HL-60 (cell line): ENCODE measurements around the gene PITPNM3.

ENCODE experiments used
- DNase-seq, 2 experiments: peaks; one replicate each; pipeline ENCODE4 v3.0.0-alpha.2; 2010 to 2020; ENCODE audit warnings: low read depth in 1 of 2, low spot score in 1 of 2
- H3K27ac ChIP-seq: fragments of 250-450 bp; sonication (Bioruptor Pico); replicated peaks from 2 replicates; pipeline ENCODE4 v1.5.1; 2020; ENCODE audit warnings: mild to moderate bottlenecking, moderate library complexity
- H3K27me3 ChIP-seq: fragments of 250-450 bp; sonication (Bioruptor Pico); 2 replicates; pipeline ENCODE4 v1.5.1; 2021; ENCODE audit warnings: mild to moderate bottlenecking, moderate library complexity; ENCODE audit not compliant: insufficient read depth, poor library complexity, severe bottlenecking
- H3K4me3 ChIP-seq: replicated peaks from 2 replicates; pipeline ENCODE4 v1.5.1; 2011; ENCODE audit warnings: mild to moderate bottlenecking, control low read depth, low read length; ENCODE audit not compliant: insufficient read depth
- GABPA ChIP-seq: IDR thresholded peaks from 2 replicates; pipeline ENCODE4 v1.6.1; 2012; ENCODE audit warnings: low read depth
- POLR2AphosphoS5 ChIP-seq: IDR thresholded peaks from 2 replicates; pipeline ENCODE4 v1.6.1; 2012; ENCODE audit warnings: low read depth
- SPI1 ChIP-seq: IDR thresholded peaks from 2 replicates; pipeline ENCODE4 v1.6.1; 2012; ENCODE audit warnings: low read depth, mild to moderate bottlenecking, borderline replicate concordance
- TF ChIP-seq, protein P1 (sequence below): IDR thresholded peaks from 2 replicates; pipeline ENCODE4 v1.6.1; 2012; ENCODE audit warnings: low read depth; ENCODE audit not compliant: insufficient replicate concordance
- TF ChIP-seq, protein P2 (sequence below): IDR thresholded peaks from one replicate; pipeline ENCODE4 v1.5.1; 2011; ENCODE audit warnings: low read length, control low read depth, inconsistent platforms; ENCODE audit not compliant: insufficient read depth

Gene PITPNM3

DNA sequence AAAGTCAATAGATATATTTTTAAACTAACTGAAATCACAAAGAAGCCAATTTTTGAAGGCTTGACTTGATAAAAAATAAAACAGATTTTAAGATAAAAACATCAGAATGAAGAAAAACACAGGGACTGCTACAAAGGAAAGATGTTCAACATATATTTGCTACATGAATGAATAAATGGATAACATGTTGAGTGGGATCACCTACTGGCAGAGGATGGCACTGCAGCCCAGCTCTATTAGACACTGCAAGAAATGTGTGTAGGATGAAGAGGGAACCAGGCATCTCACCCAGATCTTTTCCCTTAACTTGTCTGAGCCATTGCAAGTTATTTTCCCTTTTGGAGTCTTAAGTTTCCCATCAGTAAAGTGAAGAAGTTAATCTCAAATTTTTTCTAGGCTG lies 125.6 kb downstream of the PITPNM3 start:
- H3K27me3 ChIP-seq = no peaks in the 10 kb centered on the region
- H3K27ac ChIP-seq = no peak overlapping the region
- TF ChIP-seq, protein P1, sequence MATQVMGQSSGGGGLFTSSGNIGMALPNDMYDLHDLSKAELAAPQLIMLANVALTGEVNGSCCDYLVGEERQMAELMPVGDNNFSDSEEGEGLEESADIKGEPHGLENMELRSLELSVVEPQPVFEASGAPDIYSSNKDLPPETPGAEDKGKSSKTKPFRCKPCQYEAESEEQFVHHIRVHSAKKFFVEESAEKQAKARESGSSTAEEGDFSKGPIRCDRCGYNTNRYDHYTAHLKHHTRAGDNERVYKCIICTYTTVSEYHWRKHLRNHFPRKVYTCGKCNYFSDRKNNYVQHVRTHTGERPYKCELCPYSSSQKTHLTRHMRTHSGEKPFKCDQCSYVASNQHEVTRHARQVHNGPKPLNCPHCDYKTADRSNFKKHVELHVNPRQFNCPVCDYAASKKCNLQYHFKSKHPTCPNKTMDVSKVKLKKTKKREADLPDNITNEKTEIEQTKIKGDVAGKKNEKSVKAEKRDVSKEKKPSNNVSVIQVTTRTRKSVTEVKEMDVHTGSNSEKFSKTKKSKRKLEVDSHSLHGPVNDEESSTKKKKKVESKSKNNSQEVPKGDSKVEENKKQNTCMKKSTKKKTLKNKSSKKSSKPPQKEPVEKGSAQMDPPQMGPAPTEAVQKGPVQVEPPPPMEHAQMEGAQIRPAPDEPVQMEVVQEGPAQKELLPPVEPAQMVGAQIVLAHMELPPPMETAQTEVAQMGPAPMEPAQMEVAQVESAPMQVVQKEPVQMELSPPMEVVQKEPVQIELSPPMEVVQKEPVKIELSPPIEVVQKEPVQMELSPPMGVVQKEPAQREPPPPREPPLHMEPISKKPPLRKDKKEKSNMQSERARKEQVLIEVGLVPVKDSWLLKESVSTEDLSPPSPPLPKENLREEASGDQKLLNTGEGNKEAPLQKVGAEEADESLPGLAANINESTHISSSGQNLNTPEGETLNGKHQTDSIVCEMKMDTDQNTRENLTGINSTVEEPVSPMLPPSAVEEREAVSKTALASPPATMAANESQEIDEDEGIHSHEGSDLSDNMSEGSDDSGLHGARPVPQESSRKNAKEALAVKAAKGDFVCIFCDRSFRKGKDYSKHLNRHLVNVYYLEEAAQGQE = no peak
- TF ChIP-seq, protein P2, sequence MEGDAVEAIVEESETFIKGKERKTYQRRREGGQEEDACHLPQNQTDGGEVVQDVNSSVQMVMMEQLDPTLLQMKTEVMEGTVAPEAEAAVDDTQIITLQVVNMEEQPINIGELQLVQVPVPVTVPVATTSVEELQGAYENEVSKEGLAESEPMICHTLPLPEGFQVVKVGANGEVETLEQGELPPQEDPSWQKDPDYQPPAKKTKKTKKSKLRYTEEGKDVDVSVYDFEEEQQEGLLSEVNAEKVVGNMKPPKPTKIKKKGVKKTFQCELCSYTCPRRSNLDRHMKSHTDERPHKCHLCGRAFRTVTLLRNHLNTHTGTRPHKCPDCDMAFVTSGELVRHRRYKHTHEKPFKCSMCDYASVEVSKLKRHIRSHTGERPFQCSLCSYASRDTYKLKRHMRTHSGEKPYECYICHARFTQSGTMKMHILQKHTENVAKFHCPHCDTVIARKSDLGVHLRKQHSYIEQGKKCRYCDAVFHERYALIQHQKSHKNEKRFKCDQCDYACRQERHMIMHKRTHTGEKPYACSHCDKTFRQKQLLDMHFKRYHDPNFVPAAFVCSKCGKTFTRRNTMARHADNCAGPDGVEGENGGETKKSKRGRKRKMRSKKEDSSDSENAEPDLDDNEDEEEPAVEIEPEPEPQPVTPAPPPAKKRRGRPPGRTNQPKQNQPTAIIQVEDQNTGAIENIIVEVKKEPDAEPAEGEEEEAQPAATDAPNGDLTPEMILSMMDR = no peak
- TF ChIP-seq GABPA (no peak), POLR2AphosphoS5 (no peak), SPI1 (no peak)
- DNase-seq = no peak
- H3K4me3 ChIP-seq = no peak overlapping the region

GRCh38 chr17:6429266-6429665 lies 127.1 kb downstream of the PITPNM3 start:
- H3K27ac ChIP-seq = no peak overlapping the region
- TF ChIP-seq, protein P2 = no peak
- TF ChIP-seq GABPA (no peak), SPI1 (no peak), POLR2AphosphoS5 (no peak)
- TF ChIP-seq, protein P1 = no peak
- H3K27me3 ChIP-seq = no peaks in the 10 kb centered on the region
- no peak for DNase-seq
- H3K4me3 ChIP-seq = no peak overlapping the region

DNA sequence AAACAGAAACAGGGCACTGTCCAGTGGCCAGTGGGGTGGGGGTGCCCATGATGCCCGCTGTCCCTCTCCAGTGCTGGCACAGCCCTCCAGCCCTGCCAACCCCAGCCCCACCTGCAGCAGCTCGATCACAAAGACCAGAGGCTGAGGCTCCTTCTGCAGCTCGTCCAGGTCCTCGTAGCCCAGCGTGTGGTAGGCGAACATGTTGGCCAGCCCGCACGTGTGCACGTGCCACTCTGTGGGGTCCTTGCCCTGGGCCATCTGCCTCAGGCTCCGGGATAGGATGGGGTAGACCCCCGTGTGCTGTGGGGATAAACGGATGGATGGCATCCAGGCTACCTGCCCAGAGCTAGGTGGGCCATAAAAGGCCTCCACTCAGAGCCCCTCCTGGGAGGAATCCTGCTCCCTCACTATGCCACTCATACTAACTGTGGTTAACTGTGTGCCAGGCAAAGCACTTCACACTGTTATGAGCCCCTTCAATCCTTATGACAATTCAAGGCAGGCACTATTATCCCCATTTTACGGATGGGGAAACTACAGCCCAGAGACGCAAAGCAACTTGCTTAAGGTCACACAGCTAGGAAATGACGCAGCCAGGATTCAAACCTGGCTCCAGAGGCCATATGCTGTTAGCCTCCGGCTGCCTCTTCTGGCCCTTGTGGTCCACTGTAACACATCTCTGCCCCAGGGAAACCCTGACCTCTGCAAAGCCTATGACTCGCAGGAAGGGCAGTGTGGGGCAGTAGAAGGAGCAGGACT lies 128.0 kb downstream of the PITPNM3 start:
- H3K27ac ChIP-seq = no peak overlapping the region
- TF ChIP-seq, protein P1 = no peak
- TF ChIP-seq SPI1 (no peak), GABPA (no peak), POLR2AphosphoS5 (no peak)
- TF ChIP-seq, protein P2 = no peak
- no peak for DNase-seq
- H3K27me3 ChIP-seq = no peaks in the 10 kb centered on the region
- no peak overlapping the region for H3K4me3 ChIP-seq
